H1 (cell line): ENCODE measurements around the gene CCDC148. TPM values are rescaled to one million over a fixed set of nuclear protein-coding genes. Genes with fewer than 3 reads are reported as not detected.

Source experiments
- CTCF ChIA-PET: fragments of 300-600 bp; sonication (Branson Sonifier 250); formaldehyde crosslinking; loops from one replicate; lab custom pipeline; 2021; ENCODE audit not compliant: partially characterized antibody; lab: Charles Lee
- POLR2A ChIA-PET: fragments of 300-600 bp; sonication (Branson Sonifier 250); formaldehyde crosslinking; loops from one replicate; lab custom pipeline; 2021; ENCODE audit warnings: inconsistent platforms; ENCODE audit not compliant: partially characterized antibody; lab: Charles Lee
- DNase-seq, 2 experiments: peaks; one replicate each; pipeline versions ENCODE4 v3.0.0 to v3.0.0-alpha.2; 2010 to 2022; ENCODE audit warnings: low spot score in 2 of 2, low read depth in 1 of 2, mixed read lengths in 1 of 2
- FAIRE-seq: peaks from 2 replicates; lab custom pipeline; 2011; peaks lifted over from hg19 to GRCh38; lab: Jason Lieb, UNC
- H2AFZ ChIP-seq: 2 replicates; pipeline ENCODE4 v1.8.1; 2012; ENCODE audit warnings: low read length, inconsistent platforms
- H2AK5ac ChIP-seq: 2 replicates; pipeline ENCODE4 v1.6.1; 2013; ENCODE audit warnings: low read depth, low read length
- H2BK120ac ChIP-seq: replicated peaks from 2 replicates; pipeline ENCODE3; 2013; ENCODE audit warnings: low read depth, low read length, inconsistent platforms
- H2BK12ac ChIP-seq: 2 replicates; pipeline ENCODE4 v1.6.1; 2013; ENCODE audit warnings: low read depth, low read length
- H2BK15ac ChIP-seq: 2 replicates; pipeline ENCODE4 v1.6.1; 2013; ENCODE audit warnings: low read length
- H2BK20ac ChIP-seq: 2 replicates; pipeline ENCODE4 v1.6.1; 2013; ENCODE audit warnings: low read length
- H2BK5ac ChIP-seq: 2 replicates; pipeline ENCODE4 v1.6.1; 2013; ENCODE audit warnings: low read depth, low read length
- H3K14ac ChIP-seq: 2 replicates; pipeline ENCODE4 v1.6.1; 2013; ENCODE audit warnings: inconsistent platforms; ENCODE audit not compliant: insufficient read length
- H3K18ac ChIP-seq: 2 replicates; pipeline ENCODE4 v1.6.1; 2013; ENCODE audit warnings: low read length; ENCODE audit errors: extremely low read depth
- H3K23ac ChIP-seq: 2 replicates; pipeline ENCODE4 v1.6.1; 2013; ENCODE audit warnings: inconsistent platforms; ENCODE audit not compliant: insufficient read length
- H3K23me2 ChIP-seq: 2 replicates; pipeline ENCODE4 v1.6.1; 2013; ENCODE audit warnings: low read depth, low read length
- H3K27ac ChIP-seq: 2 replicates; pipeline ENCODE4 v1.6.1; 2011; ENCODE audit warnings: low read depth, low read length, inconsistent platforms
- H3K27me3 ChIP-seq, 4 experiments: replicated peaks in 1 of 4; 1 replicate in 1 of 4; 2 replicates in 3 of 4; pipeline versions ENCODE4 v1.6.1 to v1.8.1; 2011 to 2013; ENCODE audit warnings: low read length in 3 of 4, mild to moderate bottlenecking in 3 of 4, inconsistent platforms in 2 of 4, mixed read lengths in 2 of 4, moderate library complexity in 1 of 4; ENCODE audit not compliant: control insufficient read depth in 3 of 4, insufficient read depth in 3 of 4; ENCODE audit errors: extremely low read depth in 1 of 4
- H3K36me3 ChIP-seq, 4 experiments: 2 replicates each; pipeline versions ENCODE4 v1.6.1 to v1.8.1; 2011 to 2013; ENCODE audit warnings: mild to moderate bottlenecking in 4 of 4, low read length in 3 of 4, moderate library complexity in 2 of 4, control low read depth in 1 of 4, inconsistent platforms in 1 of 4; ENCODE audit not compliant: insufficient read depth in 4 of 4, control insufficient read depth in 2 of 4
- H3K4ac ChIP-seq: replicated peaks from 2 replicates; pipeline ENCODE3; 2013; ENCODE audit warnings: low read length, low read depth, mixed read lengths, inconsistent platforms; ENCODE audit not compliant: insufficient read length
- H3K4me1 ChIP-seq, 4 experiments: replicated peaks in 1 of 4; 1 replicate in 1 of 4; 2 replicates in 3 of 4; pipeline versions ENCODE4 v1.6.1 to v1.8.1; 2011 to 2013; ENCODE audit warnings: low read length in 3 of 4, inconsistent platforms in 2 of 4, mixed read lengths in 1 of 4; ENCODE audit not compliant: insufficient read depth in 4 of 4, control insufficient read depth in 3 of 4
- H3K4me2 ChIP-seq, 2 experiments: 2 replicates each; pipeline versions ENCODE4 v1.6.1 to v1.8.1; 2011 to 2013; ENCODE audit warnings: low read depth in 2 of 2, low read length in 2 of 2, control low read depth in 1 of 2, inconsistent platforms in 1 of 2, mild to moderate bottlenecking in 1 of 2; ENCODE audit not compliant: insufficient read depth in 1 of 2
- H3K4me3 ChIP-seq, 4 experiments: fragments of 200-600, 300-600 bp in 1 of 4; sonication (generic), shearing (Covaris generic), sonication (Bioruptor Twin) in 1 of 4; 2 replicates each; pipeline versions ENCODE4 v1.5.1 to v1.8.1; 2011 to 2016; ENCODE audit warnings: low read length in 4 of 4, low read depth in 3 of 4, control low read depth in 2 of 4, inconsistent platforms in 2 of 4, mild to moderate bottlenecking in 2 of 4, mixed read lengths in 1 of 4, moderate library complexity in 1 of 4; ENCODE audit not compliant: insufficient read depth in 2 of 4; ENCODE audit errors: extremely low read depth in 1 of 4
- H3K56ac ChIP-seq: replicated peaks from 2 replicates; pipeline ENCODE3; 2013; ENCODE audit warnings: low read depth, mild to moderate bottlenecking, mixed read lengths, low read length, inconsistent platforms; ENCODE audit not compliant: insufficient read length
- H3K79me1 ChIP-seq: 2 replicates; pipeline ENCODE4 v1.6.1; 2013; ENCODE audit warnings: low read depth, low read length, control low read depth
- H3K79me2 ChIP-seq, 2 experiments: 2 replicates each; pipeline versions ENCODE4 v1.6.1 to v1.8.1; 2012 to 2013; ENCODE audit warnings: low read length in 2 of 2, mild to moderate bottlenecking in 2 of 2, inconsistent platforms in 1 of 2; ENCODE audit not compliant: insufficient read depth in 2 of 2, control insufficient read depth in 1 of 2
- H3K9ac ChIP-seq, 4 experiments: replicated peaks in 1 of 4; 1 replicate in 1 of 4; 2 replicates in 3 of 4; pipeline versions ENCODE4 v1.6.1 to v1.8.1; 2011 to 2013; ENCODE audit warnings: low read depth in 3 of 4, low read length in 3 of 4, control low read depth in 2 of 4, mild to moderate bottlenecking in 2 of 4, moderate library complexity in 2 of 4, inconsistent platforms in 1 of 4; ENCODE audit errors: extremely low read depth in 1 of 4
- H3K9me3 ChIP-seq, 2 experiments: 2 replicates each; pipeline versions ENCODE4 v1.6.1 to v1.8.1; 2012 to 2013; ENCODE audit warnings: mild to moderate bottlenecking in 2 of 2, moderate library complexity in 2 of 2, control low read depth in 1 of 2, inconsistent platforms in 1 of 2, low read depth in 1 of 2, low read length in 1 of 2, mixed read lengths in 1 of 2; ENCODE audit not compliant: insufficient read depth in 2 of 2
- H4K20me1 ChIP-seq, 2 experiments: replicated peaks in 1 of 2; 2 replicates each; pipeline versions ENCODE3 to v1.8.1; 2011 to 2013; ENCODE audit warnings: inconsistent platforms in 2 of 2, low read length in 2 of 2, mild to moderate bottlenecking in 1 of 2; ENCODE audit not compliant: insufficient read depth in 2 of 2, control insufficient read depth in 1 of 2
- H4K5ac ChIP-seq: 2 replicates; pipeline ENCODE4 v1.6.1; 2013; ENCODE audit warnings: low read length, low read depth, mixed read lengths, inconsistent platforms; ENCODE audit not compliant: insufficient read length
- H4K8ac ChIP-seq: 2 replicates; pipeline ENCODE4 v1.8.0; 2013; ENCODE audit warnings: mild to moderate bottlenecking, moderate library complexity, low read length, inconsistent platforms; ENCODE audit not compliant: insufficient read depth; ENCODE audit errors: extremely low read depth
- H4K91ac ChIP-seq: replicated peaks from 2 replicates; pipeline ENCODE3; 2013; ENCODE audit warnings: low read length, mixed read lengths, inconsistent platforms; ENCODE audit not compliant: insufficient read length
- RNF2 ChIP-seq: fragments of 200-900, 300-1000 bp; sonication (generic); IDR thresholded peaks from 2 replicates; pipeline ENCODE4 v1.7.1; 2016; ENCODE audit warnings: borderline replicate concordance, low read depth, mild to moderate bottlenecking, antibody characterized with exemption, low read length; ENCODE audit not compliant: poor library complexity, severe bottlenecking; ENCODE audit errors: missing control alignments
- WGBS, 2 experiments: shearing (Covaris generic) in 1 of 2; methylation state at CpG; one replicate each; pipeline versions ENCODE4 v1.1.6 to v1.1.7; 2013 to 2015; ENCODE audit warnings: low lambda C conversion rate in 2 of 2, mixed read lengths in 2 of 2, inconsistent platforms in 1 of 2, low coverage in 1 of 2, missing lambda C conversion rate in 1 of 2; ENCODE audit not compliant: insufficient replicate concordance in 2 of 2, insufficient coverage in 1 of 2, insufficient read length in 1 of 2; ENCODE audit errors: extremely low coverage in 1 of 2, missing lambda C conversion rate in 1 of 2; 5-methylcytosine and 5-hydroxymethylcytosine counted together
- polyA plus RNA-seq, 7 experiments: library from polyadenylated mRNA; depleted of rRNA in 3 of 7; stranded (reverse) in 5 of 7; unstranded in 2 of 7; fragments of >200 nt in 5 of 7; fragments of 200-250 nt in 2 of 7; gene quantifications; 1 replicate in 5 of 7; 2 replicates in 1 of 7; 4 replicates in 1 of 7; pipeline versions ENCODE4 v1.2.1 to v1.2.3, GENCODE V29; 2011 to 2013; ENCODE audit warnings: missing spikeins in 2 of 7, mixed read lengths in 2 of 7
- total RNA-seq: library from RNA; stranded (reverse); fragmentation: NEBNext Ultra II Directional; extraction: Animal tissue kit (Norgen Biotek cat#: 25700); gene quantifications from 2 replicates; pipeline ENCODE4 v1.2.1, GENCODE V29; 2021

The CCDC148 gene
- total and polyA plus RNA-seq, 2 of the 8 experiments (the other 6 are each of a cell fraction or from before 2014, with no cell fraction given), result 0.45 to 1.3 TPM

DNA sequence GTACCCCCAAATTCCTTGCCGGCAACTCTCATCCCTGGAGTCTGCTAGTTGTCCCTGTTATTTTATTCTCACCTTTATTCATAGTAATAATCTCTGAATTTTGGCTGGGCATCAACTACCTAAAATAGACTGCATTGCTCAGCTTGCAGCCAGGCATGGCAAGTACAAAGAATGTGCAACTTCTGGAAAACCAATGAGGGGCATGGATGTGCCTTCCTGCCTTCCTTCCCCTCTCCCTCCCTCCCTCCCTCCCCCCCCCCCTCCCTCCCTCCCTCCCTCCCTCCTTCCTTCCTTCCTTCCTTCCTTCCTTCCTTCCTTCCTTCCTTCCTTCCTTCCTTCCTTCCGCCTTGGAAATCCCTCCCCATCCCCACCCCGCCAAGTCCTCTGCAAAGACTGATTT is 162.8 kb downstream of the CCDC148 start:
- Histone ChIP-seq H3K36me3 (no peaks in the 10 kb centered on the region), H2BK5ac (no peak overlapping the region), H3K4me3 (no peak overlapping the region), H3K27me3 (peaks cover 0 to 2% (median 0%) of the 10 kb centered on the region in 4 experiments; a peak in 1 of 7 replicates), H3K14ac (no peak overlapping the region), H3K9me3 (no peaks in the 10 kb centered on the region), H4K20me1 (no peaks in the 10 kb centered on the region), H3K23ac (no peak overlapping the region), H3K27ac (no peak overlapping the region), H3K79me2 (no peaks in the 10 kb centered on the region), H4K8ac (no peak overlapping the region)
- 50% methylated on average over 2 of the region's 3 CpGs; no CpG with 5 or more reads in 1 of the 2 experiments for WGBS, 2 experiments
- CTCF ChIA-PET, result no interaction called here
- POLR2A ChIA-PET, result no interaction called here
- TF ChIP-seq RNF2, result no peak
- TF ChIP-seq, all 59 proteins: peak for 0
- Histone ChIP-seq H3K4me1 (no peaks in the 10 kb centered on the region), H3K23me2 (no peaks in the 10 kb centered on the region), H2AFZ (no peak overlapping the region), H3K79me1 (no peaks in the 10 kb centered on the region), H3K9ac (no peak overlapping the region), H3K4me2 (no peak overlapping the region), H2AK5ac (no peak overlapping the region), H2BK12ac (no peak overlapping the region), H4K5ac (no peak overlapping the region), H3K4ac (no peak overlapping the region), H3K18ac (no peak overlapping the region), H3K56ac (no peak overlapping the region), H2BK15ac (no peak overlapping the region), H2BK120ac (no peak overlapping the region), H4K91ac (no peak overlapping the region), H2BK20ac (no peak overlapping the region)
- no peak for DNase-seq
- no peak for FAIRE-seq
